ENCODE data around the gene PSEN2. TPM values are rescaled to one million over a fixed set of nuclear protein-coding genes. Genes with fewer than 3 reads are reported as not detected.

Gene PSEN2
- total and polyA plus RNA-seq, 10 of the 15 experiments (the other 5 are each of a cell fraction or from before 2014, with no cell fraction given), result 0.90 to 13.3 (median 7.0) TPM

- Histone ChIP-seq H2AFZ (ENCODE audit: control insufficient read depth, low read depth, low read length) (no peak overlapping the region), H3K27ac (ENCODE audit: control insufficient read depth, insufficient read depth) (no peak overlapping the region), H3K4me2 (ENCODE audit: control insufficient read depth, insufficient read depth) (no peak overlapping the region), H3K79me2 (ENCODE audit: control insufficient read depth, insufficient read depth, low read length) (no peaks in the 10 kb centered on the region), H3K36me3 (ENCODE audit: control insufficient read depth in 2 of 2, insufficient read depth in 2 of 2, low read length in 1 of 2) (no peaks in the 10 kb centered on the region; a peak in 1 of 4 replicates), H4K20me1 (ENCODE audit: control insufficient read depth, insufficient read depth) (no peaks in the 10 kb centered on the region), H3K4me3 (no peak overlapping the region), H3K4me1 (ENCODE audit: control insufficient read depth, insufficient read depth, low read length) (no peaks in the 10 kb centered on the region), H3K9ac (ENCODE audit: control insufficient read depth, insufficient read depth, low read length) (no peak overlapping the region), H3K27me3 (replicated peaks in 1 of 2; ENCODE audit: control insufficient read depth in 2 of 2, insufficient read depth in 2 of 2, low read length in 1 of 2) (no peaks in the 10 kb centered on the region), H3K9me3 (replicated peaks; ENCODE audit: control insufficient read depth, insufficient read depth, low read length) (no peaks in the 10 kb centered on the region; the same call in 2 of the 3 replicates)
- DNase-seq (ENCODE audit: low read depth, low spot score) (no peak), ATAC-seq (no peak), FAIRE-seq (no peak)
- in situ Hi-C loops (cut with MboI) (no loop called here), intact Hi-C loops (cut with micrococcal nuclease; ENCODE audit: unreplicated experiment) (no loop called here)
- CTCF ChIA-PET, result interaction anchor here (1.0 kb wide), 1 partner anchor 21 kb away, joined by 3 read pairs; no protein-coding TSS in a partner anchor
- RAD21 ChIA-PET (ENCODE audit: unreplicated experiment), result no interaction called here
- no TSS peak for BruUV-seq (replicated peaks)
- POLR2A ChIA-PET, result no interaction called here
- no peak for TF ChIP-seq TAF1 (IDR thresholded peaks at IDR 0.05; ENCODE audit: borderline replicate concordance, low read depth, low read length)
- TF ChIP-seq TCF12 (IDR thresholded peaks at IDR 0.05; ENCODE audit: low read depth, low read length), result peak; percentile 49; the same call in 1 of the 2 replicates
- no peak for TF ChIP-seq RELA (IDR thresholded peaks at IDR 0.05; ENCODE audit: borderline replicate concordance, partially characterized antibody)
- no peak for TF ChIP-seq BHLHE40 (IDR thresholded peaks at IDR 0.05; ENCODE audit: borderline replicate concordance in 1 of 2, low read depth in 2 of 2, low read length in 1 of 2)
- SMC1A ChIA-PET (ENCODE audit: uncharacterized antibody, unreplicated experiment), result no interaction called here
- 52% methylated on average over 12 of the region's 12 CpGs for WGBS (ENCODE audit: insufficient coverage, insufficient replicate concordance, low lambda C conversion rate, missing lambda C conversion rate)
These were observed 33.7 kb downstream of the PSEN2 start for GRCh38 chr1:226903819-226904716.

- no peaks in the 10 kb centered on the region for H3K4me1 ChIP-seq (ENCODE audit: control insufficient read depth, insufficient read depth, low read length)
- ChIA-PET RAD21 (ENCODE audit: unreplicated experiment) (no interaction called here), SMC1A (ENCODE audit: uncharacterized antibody, unreplicated experiment) (interaction anchor here (1.0 kb wide), 1 partner anchor 358 kb away, joined by 4 read pairs; no protein-coding TSS in a partner anchor), CTCF (interaction anchor here (0.9 kb wide), 1 partner anchor 10 kb away, joined by 3 read pairs; no protein-coding TSS in a partner anchor), POLR2A (interaction anchor here (1.2 kb wide), 1 partner anchor 9 kb away, joined by 3 read pairs; no protein-coding TSS in a partner anchor)
- H3K36me3 ChIP-seq (ENCODE audit: control insufficient read depth in 2 of 2, insufficient read depth in 2 of 2, low read length in 1 of 2), result no peaks in the 10 kb centered on the region
- BruUV-seq (replicated peaks), result no TSS peak
- intact Hi-C loops (cut with micrococcal nuclease; ENCODE audit: unreplicated experiment), result no loop called here
- ATAC-seq (no peak), DNase-seq (ENCODE audit: low read depth, low spot score) (no peak), FAIRE-seq (no peak)
- H2AFZ ChIP-seq (ENCODE audit: control insufficient read depth, low read depth, low read length), result no peak overlapping the region
- H3K27me3 ChIP-seq (replicated peaks in 1 of 2; ENCODE audit: control insufficient read depth in 2 of 2, insufficient read depth in 2 of 2, low read length in 1 of 2), result no peaks in the 10 kb centered on the region
- no peak overlapping the region for H3K27ac ChIP-seq (ENCODE audit: control insufficient read depth, insufficient read depth)
- H3K4me2 ChIP-seq (ENCODE audit: control insufficient read depth, insufficient read depth), result no peak overlapping the region
- 47% methylated on average over 3 of the region's 3 CpGs for WGBS (ENCODE audit: insufficient coverage, insufficient replicate concordance, low lambda C conversion rate, missing lambda C conversion rate)
- in situ Hi-C loops (cut with MboI), result no loop called here
- no peak overlapping the region for H3K4me3 ChIP-seq
- no peaks in the 10 kb centered on the region for H3K79me2 ChIP-seq (ENCODE audit: control insufficient read depth, insufficient read depth, low read length)
- TF ChIP-seq, protein P1, sequence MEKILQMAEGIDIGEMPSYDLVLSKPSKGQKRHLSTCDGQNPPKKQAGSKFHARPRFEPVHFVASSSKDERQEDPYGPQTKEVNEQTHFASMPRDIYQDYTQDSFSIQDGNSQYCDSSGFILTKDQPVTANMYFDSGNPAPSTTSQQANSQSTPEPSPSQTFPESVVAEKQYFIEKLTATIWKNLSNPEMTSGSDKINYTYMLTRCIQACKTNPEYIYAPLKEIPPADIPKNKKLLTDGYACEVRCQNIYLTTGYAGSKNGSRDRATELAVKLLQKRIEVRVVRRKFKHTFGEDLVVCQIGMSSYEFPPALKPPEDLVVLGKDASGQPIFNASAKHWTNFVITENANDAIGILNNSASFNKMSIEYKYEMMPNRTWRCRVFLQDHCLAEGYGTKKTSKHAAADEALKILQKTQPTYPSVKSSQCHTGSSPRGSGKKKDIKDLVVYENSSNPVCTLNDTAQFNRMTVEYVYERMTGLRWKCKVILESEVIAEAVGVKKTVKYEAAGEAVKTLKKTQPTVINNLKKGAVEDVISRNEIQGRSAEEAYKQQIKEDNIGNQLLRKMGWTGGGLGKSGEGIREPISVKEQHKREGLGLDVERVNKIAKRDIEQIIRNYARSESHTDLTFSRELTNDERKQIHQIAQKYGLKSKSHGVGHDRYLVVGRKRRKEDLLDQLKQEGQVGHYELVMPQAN (conservative IDR thresholded peaks at IDR 0.05), result no peak
- TF ChIP-seq BHLHE40 (IDR thresholded peaks at IDR 0.05; ENCODE audit: borderline replicate concordance in 1 of 2, low read depth in 2 of 2, low read length in 1 of 2) (no peak), POLR2A (IDR thresholded peaks at IDR 0.05; ENCODE audit: low read depth, low read length) (no peak), POLR2AphosphoS5 (IDR thresholded peaks at IDR 0.05; ENCODE audit: low read length) (no peak)
- no peaks in the 10 kb centered on the region for H3K9me3 ChIP-seq (replicated peaks; ENCODE audit: control insufficient read depth, insufficient read depth, low read length)
- no peaks in the 10 kb centered on the region for H4K20me1 ChIP-seq (ENCODE audit: control insufficient read depth, insufficient read depth)
- no peak overlapping the region for H3K9ac ChIP-seq (ENCODE audit: control insufficient read depth, insufficient read depth, low read length)
These were observed 34.4 kb downstream of the PSEN2 start for GRCh38 chr1:226904772-226905171.

Measured in GM12878 (cell line).